ENCODE data around the gene NDUFB11. TPM values are rescaled to one million over a fixed set of nuclear protein-coding genes. Genes with fewer than 3 reads are reported as not detected.

NDUFB11 gene
- total RNA-seq, 1 experiment from 2014 or later = 78.9 TPM

GRCh38 chrX:47182106-47182700, 37.7 kb upstream of the NDUFB11 start (continued):
- TF ChIP-seq CEBPB (IDR thresholded peaks at IDR 0.05; ENCODE audit: low read depth) (no peak), JUND (IDR thresholded peaks at IDR 0.05) (no peak), CTCF (IDR thresholded peaks at IDR 0.05 in 2 of 3, conservative IDR thresholded peaks at IDR 0.05 in 1 of 3; ENCODE audit: borderline replicate concordance in 1 of 3, insufficient read depth in 1 of 3, low read depth in 2 of 3, low read length in 2 of 3) (no peak), ZFX (IDR thresholded peaks at IDR 0.05) (no peak), SIN3A (IDR thresholded peaks at IDR 0.05; ENCODE audit: low read depth) (no peak)

- no peak for TF ChIP-seq YY1 (IDR thresholded peaks at IDR 0.05; ENCODE audit: extremely low read depth, insufficient replicate concordance, low read depth, low read length)
- no peak for TF ChIP-seq POLR2AphosphoS5 (IDR thresholded peaks at IDR 0.05; ENCODE audit: low read depth, low read length)
- TF ChIP-seq CEBPB (IDR thresholded peaks at IDR 0.05; ENCODE audit: low read depth) = no peak
- no peak for TF ChIP-seq RAD21 (IDR thresholded peaks at IDR 0.05; ENCODE audit: low read depth)
- no peak for TF ChIP-seq JUND (IDR thresholded peaks at IDR 0.05)
- no peak for TF ChIP-seq REST (IDR thresholded peaks at IDR 0.05; ENCODE audit: low read depth)
- no peak for TF ChIP-seq TCF7L2 (IDR thresholded peaks at IDR 0.05; ENCODE audit: borderline replicate concordance, extremely low read depth, insufficient read depth, insufficient read length)
- no peak for TF ChIP-seq ZNF274 (IDR thresholded peaks at IDR 0.05; ENCODE audit: low read depth, low read length)
- TF ChIP-seq ZFX (IDR thresholded peaks at IDR 0.05) = no peak
- TF ChIP-seq CTCF (IDR thresholded peaks at IDR 0.05 in 2 of 3, conservative IDR thresholded peaks at IDR 0.05 in 1 of 3; ENCODE audit: borderline replicate concordance in 1 of 3, insufficient read depth in 1 of 3, low read depth in 2 of 3, low read length in 2 of 3) = no peak
- Histone ChIP-seq H3K27ac (ENCODE audit: low read depth, low read length) (no peak overlapping the region), H3K4me3 (replicated peaks in 1 of 2; ENCODE audit: low read depth in 1 of 2, low read length in 2 of 2) (no peak overlapping the region), H2AFZ (ENCODE audit: low read depth, low read length, poor library complexity, severe bottlenecking) (no peak overlapping the region), H3K9me3 (ENCODE audit: control insufficient read depth in 1 of 2, insufficient read depth in 1 of 2, low read depth in 1 of 2, low read length in 2 of 2) (no peaks in the 10 kb centered on the region), H3K27me3 (ENCODE audit: insufficient read depth, low read length) (no peaks in the 10 kb centered on the region), H3K36me3 (ENCODE audit: control insufficient read depth in 1 of 2, insufficient read depth in 2 of 2, low read length in 2 of 2) (no peaks in the 10 kb centered on the region; a peak in 1 of 4 replicates), H3K4me2 (ENCODE audit: low read length) (no peak overlapping the region), H3K79me2 (ENCODE audit: insufficient read depth, low read length) (no peaks in the 10 kb centered on the region), H4K20me1 (ENCODE audit: insufficient read depth) (no peaks in the 10 kb centered on the region), H3K4me1 (ENCODE audit: control insufficient read depth in 1 of 2, insufficient read depth in 2 of 2, low read length in 2 of 2) (no peaks in the 10 kb centered on the region), H3K9me2 (ENCODE audit: insufficient read depth) (no peaks in the 10 kb centered on the region), H3K9ac (ENCODE audit: low read length) (no peak overlapping the region)
- ChIA-PET POLR2A (no interaction called here), CTCF (no interaction called here), RAD21 (ENCODE audit: low non-redundant PET in 1 of 2, low total read pairs in 2 of 2, uncharacterized antibody in 2 of 2, unreplicated experiment in 2 of 2) (no interaction called here)
- intact Hi-C loops (cut with micrococcal nuclease) = no loop called here
- DNase-seq (ENCODE audit: low read depth, low spot score) (no peak), ATAC-seq (no peak)
- no TSS peak for BruUV-seq (replicated peaks)
Measured at GRCh38 chrX:47181301-47181700, 36.8 kb upstream of the NDUFB11 start.
